ENCODE results near the gene RCOR3.
"Not testable (repeated sequence)": the region's sequence is repeated elsewhere in the genome, so short reads cannot be mapped to it uniquely, and the experiment has no call there.

Gene RCOR3

DNA sequence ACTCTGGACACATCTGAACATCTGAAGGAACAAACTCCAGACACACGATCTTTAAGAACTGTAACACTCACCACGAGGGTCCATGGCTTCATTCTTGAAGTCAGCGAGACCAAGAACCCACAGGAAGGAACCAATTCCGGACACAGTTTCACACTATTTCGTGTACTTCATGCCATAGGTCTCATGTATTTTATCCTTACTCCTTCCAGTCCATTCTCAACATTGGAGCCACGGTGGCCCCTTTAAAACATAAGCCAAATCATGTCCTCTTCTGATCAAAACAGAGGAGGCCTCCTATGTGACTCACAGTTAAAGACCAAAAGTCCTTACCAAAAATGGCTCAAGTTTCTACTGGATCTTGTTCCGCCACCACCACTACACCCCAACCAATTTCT is 29.8 kb upstream of the RCOR3 start:
- TF ChIP-seq, protein P1, sequence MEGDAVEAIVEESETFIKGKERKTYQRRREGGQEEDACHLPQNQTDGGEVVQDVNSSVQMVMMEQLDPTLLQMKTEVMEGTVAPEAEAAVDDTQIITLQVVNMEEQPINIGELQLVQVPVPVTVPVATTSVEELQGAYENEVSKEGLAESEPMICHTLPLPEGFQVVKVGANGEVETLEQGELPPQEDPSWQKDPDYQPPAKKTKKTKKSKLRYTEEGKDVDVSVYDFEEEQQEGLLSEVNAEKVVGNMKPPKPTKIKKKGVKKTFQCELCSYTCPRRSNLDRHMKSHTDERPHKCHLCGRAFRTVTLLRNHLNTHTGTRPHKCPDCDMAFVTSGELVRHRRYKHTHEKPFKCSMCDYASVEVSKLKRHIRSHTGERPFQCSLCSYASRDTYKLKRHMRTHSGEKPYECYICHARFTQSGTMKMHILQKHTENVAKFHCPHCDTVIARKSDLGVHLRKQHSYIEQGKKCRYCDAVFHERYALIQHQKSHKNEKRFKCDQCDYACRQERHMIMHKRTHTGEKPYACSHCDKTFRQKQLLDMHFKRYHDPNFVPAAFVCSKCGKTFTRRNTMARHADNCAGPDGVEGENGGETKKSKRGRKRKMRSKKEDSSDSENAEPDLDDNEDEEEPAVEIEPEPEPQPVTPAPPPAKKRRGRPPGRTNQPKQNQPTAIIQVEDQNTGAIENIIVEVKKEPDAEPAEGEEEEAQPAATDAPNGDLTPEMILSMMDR (IDR thresholded peaks at IDR 0.05; ENCODE audit: insufficient read depth, low read depth, low read length, missing control alignments), result no peak
- H3K4me3 ChIP-seq (ENCODE audit: low read depth, low read length), result no peak overlapping the region
- no peak for DNase-seq (ENCODE audit: low read depth)

DNA sequence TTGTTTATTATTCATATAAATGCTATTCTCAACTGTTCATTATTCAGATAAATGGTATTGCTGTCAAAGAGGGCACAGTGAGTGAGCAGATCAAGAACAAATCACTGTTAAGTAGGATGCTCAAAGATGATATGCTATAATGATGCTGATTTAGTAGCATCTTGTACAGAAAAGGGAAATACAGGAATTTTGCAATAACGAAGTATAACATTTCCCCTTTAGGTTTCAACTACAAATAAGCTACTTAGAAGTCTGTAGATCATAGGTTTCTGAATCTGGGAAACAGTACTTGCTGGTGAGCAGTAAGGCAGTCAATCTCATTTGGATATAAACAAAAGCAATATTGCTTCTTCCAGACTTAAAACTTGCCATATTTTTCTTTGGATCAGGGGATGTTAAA is 27.3 kb upstream of the RCOR3 start:
- DNase-seq (ENCODE audit: low read depth), result no peak
- TF ChIP-seq, protein P1 (IDR thresholded peaks at IDR 0.05; ENCODE audit: insufficient read depth, low read depth, low read length, missing control alignments), result no peak

DNA sequence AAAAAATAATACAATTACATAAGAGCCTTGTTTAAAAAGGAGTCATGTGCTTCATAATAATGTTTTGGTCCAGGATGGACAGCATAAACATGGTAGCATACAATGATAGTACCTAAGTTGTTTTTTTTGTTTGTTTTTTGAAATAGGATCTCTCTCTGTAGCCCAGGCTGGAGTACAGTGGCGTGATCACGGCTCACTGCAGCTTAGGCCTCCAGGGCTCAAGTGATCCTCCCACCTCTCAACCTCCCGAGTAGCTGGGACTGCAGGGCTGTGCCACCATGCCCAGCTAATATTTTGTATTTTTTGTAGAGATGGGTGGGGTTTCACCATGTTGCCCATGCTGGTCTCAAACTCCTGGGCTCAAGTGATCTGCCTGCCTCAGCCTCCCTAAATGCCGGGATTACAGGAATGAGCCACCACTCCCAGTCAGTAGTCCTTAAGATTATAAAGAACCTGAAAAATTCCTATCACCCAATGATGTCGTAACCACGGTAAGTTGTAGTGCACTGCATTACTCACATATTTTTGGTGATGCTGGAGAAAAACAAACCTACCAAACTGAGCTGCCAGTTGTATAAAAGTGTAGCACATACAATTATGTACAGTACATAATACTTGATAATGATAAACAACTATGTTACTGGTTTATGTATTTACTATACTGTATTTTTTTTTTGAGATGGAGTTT is 22.4 kb upstream of the RCOR3 start:
- DNase-seq (ENCODE audit: low read depth), result no peak
- no peak overlapping the region for H3K4me3 ChIP-seq (ENCODE audit: low read depth, low read length)
- TF ChIP-seq, protein P1 (IDR thresholded peaks at IDR 0.05; ENCODE audit: insufficient read depth, low read depth, low read length, missing control alignments), result no peak

More for the DNA sequence above, 27.3 kb upstream of the RCOR3 start:
- no peak overlapping the region for H3K4me3 ChIP-seq (ENCODE audit: low read depth, low read length)

DNA sequence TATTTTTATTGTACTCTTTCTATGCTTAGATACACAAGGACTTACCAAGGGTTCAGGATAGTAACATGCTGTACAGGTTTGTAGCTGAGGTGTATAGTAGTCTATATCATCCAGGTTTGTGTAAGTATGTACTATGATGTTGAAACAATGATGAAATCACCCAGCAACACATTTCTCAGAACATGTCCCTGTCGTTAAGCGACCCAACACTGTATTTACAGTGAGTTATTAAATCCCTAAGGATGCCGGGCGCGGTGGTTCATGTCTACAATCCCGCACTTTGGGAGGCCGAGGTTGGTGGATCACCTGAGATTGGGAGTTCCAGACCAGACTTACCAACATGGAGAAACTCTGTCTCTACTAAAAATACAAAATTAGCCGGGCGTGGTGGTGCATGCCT is 21.6 kb upstream of the RCOR3 start:
- no peak for DNase-seq (ENCODE audit: low read depth)
- no peak overlapping the region for H3K4me3 ChIP-seq (ENCODE audit: low read depth, low read length)
- TF ChIP-seq, protein P1 (IDR thresholded peaks at IDR 0.05; ENCODE audit: insufficient read depth, low read depth, low read length, missing control alignments), result no peak

DNA sequence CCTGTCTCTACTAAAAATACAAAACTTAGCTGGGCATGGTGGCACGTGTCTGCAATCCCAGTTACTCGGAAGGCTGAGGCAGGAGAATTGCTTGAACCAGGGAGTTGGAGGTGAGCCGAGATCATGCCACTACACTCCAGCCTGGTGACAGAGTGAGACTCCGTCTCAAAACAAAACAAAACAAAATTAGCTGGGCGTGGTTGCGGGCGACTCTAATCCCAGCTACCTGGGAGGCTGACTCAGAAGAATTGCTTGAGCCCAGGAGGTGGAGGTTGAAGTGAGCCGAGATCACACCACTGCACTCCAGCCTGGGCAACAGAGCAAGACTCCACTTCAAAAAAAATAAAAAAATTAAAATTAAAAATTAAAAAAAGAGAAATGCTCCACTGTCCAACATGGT is 18.6 kb upstream of the RCOR3 start:
- H3K4me3 ChIP-seq (ENCODE audit: low read depth, low read length); DNase-seq (ENCODE audit: low read depth): not testable (repeated sequence)

DNA sequence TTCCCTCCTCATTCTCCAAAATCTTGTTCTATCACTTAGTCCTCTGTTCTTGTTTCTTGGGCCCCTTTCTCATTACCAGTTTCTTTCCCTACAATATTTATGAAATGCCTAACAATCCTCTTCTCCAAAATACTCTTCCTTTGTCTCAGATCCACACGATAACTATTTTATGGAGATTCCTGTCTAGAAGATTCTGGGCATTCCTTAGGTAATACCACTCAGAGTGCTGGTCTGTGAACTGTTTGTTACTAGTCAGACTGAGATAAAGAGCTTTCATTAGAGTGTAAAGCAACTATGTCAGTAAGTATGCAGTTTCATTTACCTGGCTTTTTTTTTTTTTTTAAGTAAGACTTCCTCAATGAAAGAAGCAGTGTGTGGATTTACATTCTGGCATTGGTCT is 18.1 kb upstream of the RCOR3 start:
- TF ChIP-seq, protein P1 (IDR thresholded peaks at IDR 0.05; ENCODE audit: insufficient read depth, low read depth, low read length, missing control alignments), result no peak
- DNase-seq (ENCODE audit: low read depth), result no peak
- H3K4me3 ChIP-seq (ENCODE audit: low read depth, low read length), result no peak overlapping the region

DNA sequence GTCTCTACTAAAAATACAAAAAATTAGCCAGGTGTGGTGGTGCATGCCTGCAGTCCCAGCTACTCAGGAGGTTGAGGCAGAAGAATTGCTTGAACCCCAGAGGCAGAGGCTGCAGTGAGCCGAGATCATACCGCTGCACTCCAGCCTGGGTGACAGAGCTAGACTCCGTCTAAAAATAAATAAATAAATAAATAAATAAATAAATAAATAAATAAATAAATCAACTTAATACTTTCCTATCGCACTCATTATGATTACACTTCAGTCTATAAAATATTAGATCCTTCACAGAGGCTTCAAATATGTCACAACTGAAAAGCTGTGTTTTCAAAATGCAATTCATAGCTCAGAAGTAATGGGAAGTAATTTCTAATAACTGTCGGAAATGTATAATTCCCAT is 15.5 kb upstream of the RCOR3 start:
- H3K4me3 ChIP-seq (ENCODE audit: low read depth, low read length); DNase-seq (ENCODE audit: low read depth): not testable (repeated sequence)

DNA sequence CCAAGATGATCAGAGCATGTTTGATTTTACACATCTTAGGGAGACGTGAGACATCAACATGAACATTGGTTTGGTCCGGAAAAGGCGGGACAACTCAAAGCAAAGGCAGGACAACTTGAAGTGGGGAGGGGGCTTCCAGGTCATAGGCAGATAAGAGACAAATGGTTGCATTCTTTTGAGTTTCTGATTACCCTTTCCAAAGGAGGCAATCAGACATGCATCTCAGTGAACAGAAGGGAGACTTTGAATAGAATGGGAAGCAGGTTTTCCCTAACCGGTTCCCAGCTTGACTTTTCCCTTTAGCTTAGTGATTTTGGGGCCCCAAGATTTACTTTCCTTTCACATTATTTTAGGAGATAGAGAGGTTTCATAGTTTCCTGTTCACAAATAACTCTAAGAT is 12.6 kb upstream of the RCOR3 start:
- not testable (repeated sequence) for H3K4me3 ChIP-seq (ENCODE audit: low read depth, low read length); DNase-seq (ENCODE audit: low read depth)
